ENCODE data around the gene IL13. TPM values are rescaled to one million over a fixed set of nuclear protein-coding genes. Genes with fewer than 3 reads are reported as not detected.

IL13 gene
- total and polyA plus RNA-seq, 2 donors (not counting 3 experiments of a cell fraction or from before 2014, with no cell fraction given) = 0.06 TPM; not detected in 1

GRCh38 chr5:132648355-132648754 lies 9.6 kb upstream of the IL13 start:
- dilution Hi-C loops (cut with MboI; ENCODE audit: extremely low pct_ligation_motif_present, low sequenced_read_pairs) = no loop called here
- ChIA-PET POLR2A (no interaction called here), CTCF (interaction anchor here (1.6 kb wide), 1 partner anchor 172 kb away, joined by 4 read pairs; no protein-coding TSS in a partner anchor)
- BruUV-seq (replicated peaks) = no TSS peak
- no peaks in the 10 kb centered on the region for H3K36me3 ChIP-seq (ENCODE audit: control insufficient read depth in 2 of 2, extremely low read depth in 1 of 2, insufficient read depth in 2 of 2, low read length in 2 of 2)
- no peak overlapping the region for H3K27ac ChIP-seq (ENCODE audit: insufficient read depth, low read depth, low read length)
- no peaks in the 10 kb centered on the region for H3K4me1 ChIP-seq (ENCODE audit: control insufficient read depth, extremely low read depth, insufficient read depth, low read length)
- no peaks in the 10 kb centered on the region for H3K79me2 ChIP-seq (ENCODE audit: control insufficient read depth, insufficient read depth, low read length)
- no peaks in the 10 kb centered on the region for H4K20me1 ChIP-seq (replicated peaks; ENCODE audit: control insufficient read depth, extremely low read depth, insufficient read depth, low read length)
- FAIRE-seq (no peak), DNase-seq (ENCODE audit: low read depth, low spot score) (no peak)
- H3K4me2 ChIP-seq (ENCODE audit: insufficient read depth, low read length) = no peak overlapping the region
- no peak for TF ChIP-seq FOS (IDR thresholded peaks at IDR 0.05; ENCODE audit: borderline replicate concordance, insufficient read depth, low read length)
- TF ChIP-seq CTCF (IDR thresholded peaks at IDR 0.05; ENCODE audit: extremely low read depth in 1 of 2, insufficient read depth in 1 of 2, low read depth in 1 of 2, low read length in 2 of 2) = no peak
- TF ChIP-seq POLR2A (IDR thresholded peaks at IDR 0.05; ENCODE audit: low read depth, low read length) = no peak
- H3K9me3 ChIP-seq (replicated peaks; ENCODE audit: control insufficient read depth, insufficient read depth, low read length) = no peaks in the 10 kb centered on the region
- H3K9me1 ChIP-seq (replicated peaks; ENCODE audit: control insufficient read depth, extremely low read depth, insufficient read depth, low read length) = no peaks in the 10 kb centered on the region
- intact Hi-C loops (cut with micrococcal nuclease) = no loop called here
- no peak overlapping the region for H3K4me3 ChIP-seq (replicated peaks in 1 of 3; ENCODE audit: insufficient read depth in 1 of 3, low read depth in 1 of 3, low read length in 3 of 3)
- H2AFZ ChIP-seq (ENCODE audit: low read depth, low read length) = no peak overlapping the region
- H3K27me3 ChIP-seq (ENCODE audit: control insufficient read depth in 2 of 2, insufficient read depth in 2 of 2, low read length in 2 of 2) = peaks cover 0 to 2% of the 10 kb centered on the region in 2 experiments
- H3K9ac ChIP-seq (replicated peaks; ENCODE audit: extremely low read depth, insufficient read depth, low read length) = no peak overlapping the region

GRCh38 chr5:132651838-132652469 lies 6.0 kb upstream of the IL13 start:
- H3K9ac ChIP-seq (replicated peaks; ENCODE audit: extremely low read depth, insufficient read depth, low read length) = no peak overlapping the region
- no peaks in the 10 kb centered on the region for H3K9me3 ChIP-seq (replicated peaks; ENCODE audit: control insufficient read depth, insufficient read depth, low read length)
- H3K27ac ChIP-seq (ENCODE audit: insufficient read depth, low read depth, low read length) = no peak overlapping the region
- H3K9me1 ChIP-seq (replicated peaks; ENCODE audit: control insufficient read depth, extremely low read depth, insufficient read depth, low read length) = no peaks in the 10 kb centered on the region
- H4K20me1 ChIP-seq (replicated peaks; ENCODE audit: control insufficient read depth, extremely low read depth, insufficient read depth, low read length) = no peaks in the 10 kb centered on the region
- ChIA-PET CTCF (no interaction called here), POLR2A (no interaction called here)
- dilution Hi-C loops (cut with MboI; ENCODE audit: extremely low pct_ligation_motif_present, low sequenced_read_pairs) (no loop called here), intact Hi-C loops (cut with micrococcal nuclease) (no loop called here)
- H2AFZ ChIP-seq (ENCODE audit: low read depth, low read length) = no peak overlapping the region
- DNase-seq (ENCODE audit: low read depth, low spot score) = no peak
- peaks cover 6 to 8% of the 10 kb centered on the region in 2 experiments for H3K27me3 ChIP-seq (ENCODE audit: control insufficient read depth in 2 of 2, insufficient read depth in 2 of 2, low read length in 2 of 2)
- BruUV-seq (replicated peaks) = no TSS peak
- H3K79me2 ChIP-seq (ENCODE audit: control insufficient read depth, insufficient read depth, low read length) = no peaks in the 10 kb centered on the region
- H3K36me3 ChIP-seq (ENCODE audit: control insufficient read depth in 2 of 2, extremely low read depth in 1 of 2, insufficient read depth in 2 of 2, low read length in 2 of 2) = no peaks in the 10 kb centered on the region
- no peak overlapping the region for H3K4me2 ChIP-seq (ENCODE audit: insufficient read depth, low read length)
- no peak for FAIRE-seq
- peaks cover 9% of the 10 kb centered on the region for H3K4me1 ChIP-seq (ENCODE audit: control insufficient read depth, extremely low read depth, insufficient read depth, low read length)
- H3K4me3 ChIP-seq (replicated peaks in 1 of 3; ENCODE audit: insufficient read depth in 1 of 3, low read depth in 1 of 3, low read length in 3 of 3) = no peak overlapping the region
- TF ChIP-seq MYC (IDR thresholded peaks at IDR 0.05; ENCODE audit: low read depth, low read length) (no peak), CTCF (IDR thresholded peaks at IDR 0.05; ENCODE audit: extremely low read depth in 1 of 2, insufficient read depth in 1 of 2, low read depth in 1 of 2, low read length in 2 of 2) (no peak), GATA2 (IDR thresholded peaks at IDR 0.05; ENCODE audit: insufficient read depth, insufficient read length, low read depth, low read length) (no peak), JUN (IDR thresholded peaks at IDR 0.05; ENCODE audit: borderline replicate concordance, insufficient read depth, insufficient read length, low read depth) (no peak), EZH2 (IDR thresholded peaks at IDR 0.05; ENCODE audit: borderline replicate concordance, low read depth, low read length, severe bottlenecking) (no peak), MAX (IDR thresholded peaks at IDR 0.05; ENCODE audit: insufficient read depth, insufficient read length) (no peak)
